T-cell (primary cell): ENCODE measurements around the gene SAP130. TPM values are rescaled to one million over a fixed set of nuclear protein-coding genes. Genes with fewer than 3 reads are reported as not detected.

Experiments
- ATAC-seq, 4 experiments: fragments of 200-7000 bp in 3 of 4; fragments of 150-1000 bp in 1 of 4; cut with Tn5 transposase; replicated peaks in 1 of 4; 1 replicate in 3 of 4; 2 replicates in 1 of 4; pipeline ENCODE4 v1.10.0; 2021; ENCODE audit warnings: moderate library complexity in 3 of 4, mild to moderate bottlenecking in 2 of 4, moderate number of reproducible peaks in 1 of 4
- CTCF ChIA-PET, 2 donors: fragments of 300-600 bp; sonication (Branson Sonifier 250); formaldehyde crosslinking; loops; one replicate each; lab custom pipeline; 2022; ENCODE audit warnings: antibody characterized with exemption in 2 of 2; lab: Charles Lee
- POLR2A ChIA-PET, 2 donors: fragments of 300-600 bp; sonication (Branson Sonifier 250); formaldehyde crosslinking; loops; one replicate each; lab custom pipeline; 2022; ENCODE audit warnings: antibody characterized with exemption in 2 of 2; lab: Charles Lee
- DNase-seq, 35 experiments: peaks; one replicate each; pipeline versions ENCODE4 v3.0.0 to v3.0.0-alpha.2; 2013 to 2023
- H3K27ac ChIP-seq: one replicate; pipeline ENCODE4 v1.5.1; 2013; ENCODE audit warnings: low read length
- H3K27me3 ChIP-seq, 2 experiments: replicated peaks in 1 of 2; 1 replicate in 1 of 2; 2 replicates in 1 of 2; pipeline versions ENCODE4 v1.6.1 to v1.7.0; 2013; ENCODE audit warnings: low read length in 1 of 2, mixed read lengths in 1 of 2; ENCODE audit not compliant: control insufficient read depth in 2 of 2, insufficient read depth in 2 of 2; ENCODE audit errors: extremely low read depth in 1 of 2
- H3K36me3 ChIP-seq, 2 donors: 1 replicate in 1 of 2; 2 replicates in 1 of 2; pipeline versions ENCODE4 v1.6.1 to v1.7.0; 2013; ENCODE audit warnings: low read length in 1 of 2; ENCODE audit not compliant: control insufficient read depth in 2 of 2, insufficient read depth in 1 of 2; ENCODE audit errors: extremely low read depth in 1 of 2
- H3K4me1 ChIP-seq, 2 experiments: 1 replicate in 1 of 2; 2 replicates in 1 of 2; pipeline versions ENCODE4 v1.6.1 to v1.7.0; 2013; ENCODE audit warnings: low read length in 2 of 2, mixed read lengths in 1 of 2; ENCODE audit not compliant: insufficient read depth in 2 of 2, control insufficient read depth in 1 of 2; ENCODE audit errors: extremely low read depth in 1 of 2
- H3K4me3 ChIP-seq, 2 donors: 1 replicate in 1 of 2; 2 replicates in 1 of 2; pipeline versions ENCODE4 v1.5.1 to v1.7.0; 2013; ENCODE audit warnings: mild to moderate bottlenecking in 2 of 2, low read length in 1 of 2, moderate library complexity in 1 of 2; ENCODE audit not compliant: control insufficient read depth in 1 of 2; ENCODE audit errors: extremely low read depth in 1 of 2
- H3K9me3 ChIP-seq: 2 replicates; pipeline ENCODE4 v1.7.0; 2013
- H3K27ac Mint-ChIP-seq, 2 donors: one replicate each; pipeline ENCODE4 v1.8.0; 2020 to 2021; ENCODE audit warnings: mild to moderate bottlenecking in 2 of 2, mixed read lengths in 2 of 2
- H3K27me3 Mint-ChIP-seq, 2 donors: one replicate each; pipeline ENCODE4 v1.8.0; 2021 to 2022; ENCODE audit warnings: mixed read lengths in 2 of 2
- H3K36me3 Mint-ChIP-seq: one replicate; pipeline ENCODE4 v1.8.0; 2021; ENCODE audit warnings: mixed read lengths
- H3K4me1 Mint-ChIP-seq, 3 donors: one replicate each; pipeline ENCODE4 v1.8.0; 2020 to 2022; ENCODE audit warnings: mixed read lengths in 3 of 3, mild to moderate bottlenecking in 1 of 3
- H3K4me3 Mint-ChIP-seq, 3 donors: one replicate each; pipeline ENCODE4 v1.8.0; 2020 to 2022; ENCODE audit warnings: mild to moderate bottlenecking in 3 of 3, mixed read lengths in 3 of 3, moderate library complexity in 3 of 3
- H3K9me3 Mint-ChIP-seq, 3 donors: one replicate each; pipeline ENCODE4 v1.8.0; 2020 to 2022; ENCODE audit warnings: mixed read lengths in 3 of 3
- WGBS: methylation state at CpG from one replicate; pipeline ENCODE4 v1.1.5; 2013; ENCODE audit warnings: missing lambda C conversion rate; ENCODE audit not compliant: insufficient coverage; 5-methylcytosine and 5-hydroxymethylcytosine counted together
- total RNA-seq, 35 experiments: library from RNA in 6 of 35; stranded (reverse) in 6 of 35; fragments of 120-200 nt in 1 of 35; gene quantifications; one replicate each; pipeline versions ENCODE4 v1.2.1 to v1.2.4 and lab custom pipeline; 2013 to 2026

SAP130 gene
- total RNA-seq, 5 donors from 2014 or later (not counting 1 experiment from before 2014, with no cell fraction given), result 25.3 to 31.2 (median 29.2) TPM

- H3K36me3 Mint-ChIP-seq, result no peaks in the 10 kb centered on the region
- Histone ChIP-seq H3K4me3 (no peak overlapping the region), H3K36me3 (no peaks in the 10 kb centered on the region), H3K27me3 (no peaks in the 10 kb centered on the region), H3K9me3 (no peaks in the 10 kb centered on the region), H3K27ac (no peak overlapping the region), H3K4me1 (peaks cover 0 to 2% of the 10 kb centered on the region in 2 experiments)
- no peak overlapping the region for H3K27ac Mint-ChIP-seq
- ChIA-PET CTCF (no interaction called here), POLR2A (interaction anchor here in 1 of 2 donors (0.6 kb wide), 1 partner anchor 839 kb away, joined by 4 read pairs; no protein-coding TSS in a partner anchor)
- DNase-seq, result no peak
- no peaks in the 10 kb centered on the region for H3K27me3 Mint-ChIP-seq
- no peaks in the 10 kb centered on the region for H3K9me3 Mint-ChIP-seq
- ATAC-seq, result no peak
- no peak overlapping the region for H3K4me3 Mint-ChIP-seq
- peaks cover 8 to 11% (median 8%) of the 10 kb centered on the region in 3 donors for H3K4me1 Mint-ChIP-seq
- WGBS, result 97% methylated on average over 14 of the region's 14 CpGs
Measured at GRCh38 chr2:127893033-127893432, 134.8 kb downstream of the SAP130 start.

- no peak overlapping the region for H3K4me3 Mint-ChIP-seq
- peaks cover 20 to 23% (median 20%) of the 10 kb centered on the region in 3 donors for H3K4me1 Mint-ChIP-seq
- H3K27ac ChIP-seq, result no peak overlapping the region
- WGBS, result 67% methylated on average over 2 of the region's 5 CpGs
- no peak for ATAC-seq
- H3K9me3 ChIP-seq, result no peaks in the 10 kb centered on the region
- CTCF ChIA-PET, result no interaction called here
- H3K4me3 ChIP-seq, result no peak overlapping the region
- H3K36me3 Mint-ChIP-seq, result no peaks in the 10 kb centered on the region
- H3K36me3 ChIP-seq, result no peaks in the 10 kb centered on the region
- H3K27me3 ChIP-seq, result no peaks in the 10 kb centered on the region
- no peaks in the 10 kb centered on the region for H3K9me3 Mint-ChIP-seq
- POLR2A ChIA-PET, result interaction anchor here in 1 of 2 donors (0.6 kb wide), 1 partner anchor 10 kb away, joined by 3 read pairs; no protein-coding TSS in a partner anchor
- H3K27me3 Mint-ChIP-seq, result no peaks in the 10 kb centered on the region
- no peak for DNase-seq
- H3K27ac Mint-ChIP-seq, result no peak overlapping the region
- H3K4me1 ChIP-seq, result peaks cover 9 to 11% of the 10 kb centered on the region in 2 experiments
Measured at GRCh38 chr2:127891811-127892210, 136.0 kb downstream of the SAP130 start.

Other genes starting within 250 kb of the SAP130 start
- gene WDR33, start 216.9 kb downstream of the SAP130 start, total RNA-seq, result 10 to 100 TPM; 54.5 to 79.8 (median 76.2) TPM
- 10 to 100 TPM; 22.3 to 28.9 (median 27.4) TPM for gene POLR2D, start 169.9 kb downstream of the SAP130 start, total RNA-seq
- 10 to 100 TPM; 10.2 to 18.1 (median 15.0) TPM for gene AMMECR1L, start 142.1 kb downstream of the SAP130 start, total RNA-seq
- gene UGGT1, start 63.1 kb upstream of the SAP130 start, total RNA-seq, result 10 to 100 TPM; 46.0 to 50.8 (median 48.4) TPM